HG03108 (cell line): ENCODE measurements around the gene EFNA5.

Experiments used
- ATAC-seq: cut with Tn5 transposase; IDR thresholded peaks from one replicate; pipeline ENCODE4 v1.9.1; 2021; ENCODE audit warnings: moderate library complexity; ENCODE audit not compliant: unreplicated experiment

EFNA5 gene

GRCh38 chr5:107646418-107646817 is 24.3 kb downstream of the EFNA5 start:
- ATAC-seq: no peak

- no peak for ATAC-seq
These were observed 30.2 kb downstream of the EFNA5 start for GRCh38 chr5:107640568-107640967.

DNA sequence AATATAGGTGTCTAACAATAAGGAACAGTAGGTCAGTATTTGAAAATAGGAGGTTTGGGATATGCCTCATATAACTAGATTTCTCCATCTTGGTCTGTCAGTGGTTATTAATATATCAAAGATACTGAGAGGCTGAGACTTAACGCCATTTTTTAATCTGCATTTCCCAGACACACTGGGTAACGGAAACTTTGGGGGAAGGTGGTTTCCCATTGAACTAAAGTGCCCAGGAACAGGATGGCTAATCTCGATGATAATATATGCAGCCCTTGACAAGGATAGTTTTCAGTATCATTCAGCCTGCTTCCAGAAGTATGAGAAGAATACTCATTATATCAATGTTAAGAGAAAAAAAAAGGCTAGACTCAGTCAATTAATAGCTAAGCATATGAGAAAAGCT is 30.7 kb downstream of the EFNA5 start:
- ATAC-seq: no peak

DNA sequence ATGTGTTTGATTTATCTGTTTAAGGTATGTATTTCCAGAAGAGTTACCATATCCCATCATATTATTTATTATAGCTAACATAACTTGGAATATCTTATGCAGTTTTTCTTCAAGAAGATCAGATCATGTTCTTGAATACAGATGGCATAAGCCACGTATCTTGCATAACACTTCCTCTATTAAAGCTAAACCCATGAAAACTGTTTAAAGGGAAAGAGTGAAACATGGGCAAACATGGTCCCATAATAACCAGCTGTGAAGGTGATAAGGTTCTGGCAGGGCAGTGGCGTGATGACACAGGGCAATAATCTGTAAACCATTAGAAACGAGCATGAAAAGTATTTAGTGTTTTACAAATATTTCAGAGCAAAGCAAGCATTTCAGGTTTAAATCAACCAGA is 34.2 kb downstream of the EFNA5 start:
- no peak for ATAC-seq

DNA sequence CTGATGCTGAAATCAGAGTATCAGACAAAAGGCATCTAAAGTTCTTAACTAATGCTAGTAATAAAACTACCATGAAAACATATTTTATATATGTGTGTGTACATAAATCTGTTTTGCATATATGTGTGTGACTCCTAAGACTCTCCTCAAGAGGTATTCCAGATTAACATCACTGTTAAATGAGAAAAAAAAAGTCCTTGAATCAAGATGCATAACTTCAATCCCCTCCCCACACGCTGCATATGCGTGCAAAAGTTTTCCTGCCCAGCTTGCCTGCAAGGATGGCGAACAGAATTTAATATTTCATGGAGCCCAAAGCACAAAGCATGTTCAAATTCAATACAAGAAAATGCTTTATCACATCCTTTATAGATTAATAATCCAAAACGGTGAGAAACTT is 34.7 kb downstream of the EFNA5 start:
- ATAC-seq: no peak

DNA sequence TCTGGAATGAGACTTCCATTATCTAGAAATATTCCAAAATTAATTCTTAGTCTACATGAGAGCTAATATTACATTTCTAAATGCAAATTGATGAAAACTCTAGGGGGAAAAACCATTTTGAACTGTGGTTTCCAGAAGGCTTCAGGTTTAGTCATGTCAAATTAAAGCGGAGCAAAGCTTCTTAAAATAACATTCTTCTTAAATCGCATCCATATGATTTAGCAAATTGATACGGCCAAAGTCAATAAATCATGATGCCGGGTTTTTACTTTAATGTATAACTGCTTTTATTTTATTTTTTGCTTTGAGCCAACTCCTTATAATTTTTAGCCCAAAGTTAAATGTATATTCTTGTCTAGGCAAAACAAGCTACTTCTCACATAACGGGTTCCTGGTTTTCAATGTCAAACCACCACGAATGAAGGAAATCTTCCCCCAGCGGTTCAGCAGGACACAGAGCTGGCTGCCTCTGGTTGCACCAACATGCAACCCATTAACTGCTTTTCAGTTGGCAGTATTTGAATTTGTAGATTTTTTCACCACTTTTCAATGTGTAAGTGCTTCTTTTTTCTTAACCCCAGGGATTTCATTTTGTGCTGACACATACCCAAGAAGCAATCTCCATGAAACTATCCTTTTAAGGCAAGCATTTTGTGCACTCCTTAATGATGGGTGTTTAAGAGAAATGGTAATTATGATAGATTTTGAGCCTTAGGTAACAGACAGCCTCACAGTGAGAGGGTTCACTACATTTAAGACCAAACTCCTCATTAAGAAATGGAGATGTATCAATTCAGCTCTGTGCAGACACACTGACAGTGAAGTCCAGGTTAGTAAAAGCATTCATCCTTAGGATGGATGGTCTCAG is 35.5 kb downstream of the EFNA5 start:
- ATAC-seq: no peak

DNA sequence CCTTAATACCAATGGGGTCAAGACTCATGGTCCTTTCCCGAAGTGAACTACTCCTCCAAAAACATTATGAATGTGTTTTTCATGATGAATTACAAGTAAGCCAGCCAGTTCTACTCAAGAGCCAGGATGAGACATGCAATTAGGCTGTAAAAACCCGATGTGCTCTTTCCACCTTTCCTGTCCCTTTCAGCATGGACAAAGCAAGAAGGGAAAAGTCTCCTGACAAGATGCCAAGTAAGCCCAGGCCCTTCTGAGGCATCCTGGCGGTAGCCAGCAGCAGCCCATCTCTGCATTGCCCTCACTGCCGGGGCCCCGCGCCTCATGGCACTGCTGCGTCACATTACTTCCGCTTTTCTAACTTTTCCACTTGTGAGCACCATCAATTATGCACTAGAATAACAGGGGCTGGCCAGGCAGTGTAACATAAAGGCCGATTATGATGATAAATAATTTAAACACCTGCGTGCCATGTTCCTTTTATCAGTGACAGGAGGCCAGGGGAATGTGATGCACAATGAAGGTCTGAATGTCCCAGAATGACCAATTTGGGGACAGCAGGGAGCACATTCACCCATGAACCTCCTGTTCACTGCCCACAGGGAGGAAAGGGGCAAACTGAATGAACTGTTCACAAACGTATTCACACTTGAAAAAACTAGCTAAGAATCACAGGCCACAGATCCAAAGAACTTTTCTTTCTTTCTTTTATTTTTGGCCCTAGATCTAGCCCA is 37.4 kb downstream of the EFNA5 start:
- ATAC-seq: no peak

DNA sequence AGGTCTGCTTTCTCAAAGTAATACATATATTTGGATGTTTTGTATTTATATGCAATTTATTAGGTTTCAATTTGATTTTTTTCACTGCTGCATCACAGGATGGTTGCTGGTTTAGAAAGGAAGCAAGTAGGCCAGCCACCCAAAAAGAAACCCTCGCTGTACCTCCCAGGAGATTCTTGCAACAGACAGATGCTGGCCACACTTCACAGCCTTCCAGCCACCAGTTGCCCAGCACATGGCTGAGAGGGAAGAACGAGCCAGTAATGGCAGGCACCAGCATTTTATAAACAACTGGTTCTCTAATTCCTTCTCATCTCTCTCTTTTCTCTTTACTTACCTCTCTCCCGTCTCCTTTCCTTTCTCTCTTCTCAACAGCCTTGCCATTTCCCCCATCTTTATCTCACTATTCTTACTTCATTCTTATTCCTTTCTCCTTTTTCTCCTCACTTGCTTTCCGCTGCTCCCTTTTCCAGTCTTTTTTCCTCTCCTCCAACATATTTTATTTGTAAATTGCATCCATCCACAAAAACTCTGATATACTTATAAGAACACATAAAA is 38.9 kb downstream of the EFNA5 start:
- ATAC-seq: no peak

- ATAC-seq: no peak
These were observed 40.6 kb downstream of the EFNA5 start for GRCh38 chr5:107630184-107630583.

- ATAC-seq: no peak
These were observed 46.5 kb downstream of the EFNA5 start for GRCh38 chr5:107624235-107624634.

DNA sequence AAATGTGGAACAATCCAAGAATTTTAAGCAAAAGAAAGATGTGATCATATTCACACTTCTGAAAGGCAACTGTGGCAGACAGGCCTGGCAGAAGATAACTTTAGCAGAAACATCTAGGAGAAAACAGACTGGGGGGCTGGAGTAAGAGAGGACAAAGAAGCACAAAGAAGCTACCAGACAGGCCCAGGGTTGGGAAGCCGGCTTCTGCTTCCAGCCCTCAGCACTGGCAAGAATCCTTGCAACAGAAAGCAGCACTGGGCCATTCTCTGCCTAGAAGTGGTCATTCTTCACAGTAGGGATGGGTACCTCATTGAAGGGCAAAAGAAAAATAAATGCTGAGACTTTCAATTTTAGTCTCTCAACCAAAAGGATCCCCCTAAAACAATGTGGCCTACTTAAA is 49.6 kb downstream of the EFNA5 start:
- no peak for ATAC-seq

DNA sequence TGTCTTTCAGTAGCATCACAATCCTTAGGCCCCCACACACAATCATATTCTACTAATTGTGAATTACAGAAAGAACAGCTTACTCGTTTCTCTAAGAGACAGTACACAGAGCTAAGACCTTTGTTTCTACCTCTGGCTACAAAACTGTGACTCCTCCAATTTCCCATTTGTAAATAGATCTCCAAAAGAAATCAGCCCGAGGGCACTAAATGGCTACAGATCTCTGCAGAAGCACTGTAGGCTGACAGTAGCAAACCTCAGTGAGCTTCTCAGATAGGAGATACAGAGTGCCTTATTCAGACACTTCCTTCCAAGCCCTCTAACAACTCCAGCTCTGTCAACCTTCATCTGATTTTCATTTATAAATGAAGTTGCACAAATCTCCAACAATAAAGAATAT is 51.0 kb downstream of the EFNA5 start:
- no peak for ATAC-seq

GRCh38 chr5:107618242-107618641 is 52.5 kb downstream of the EFNA5 start:
- no peak for ATAC-seq

- ATAC-seq: no peak
These were observed 53.7 kb downstream of the EFNA5 start for GRCh38 chr5:107617052-107617451.

- ATAC-seq: no peak
These were observed 54.5 kb downstream of the EFNA5 start for GRCh38 chr5:107616213-107616612.

DNA sequence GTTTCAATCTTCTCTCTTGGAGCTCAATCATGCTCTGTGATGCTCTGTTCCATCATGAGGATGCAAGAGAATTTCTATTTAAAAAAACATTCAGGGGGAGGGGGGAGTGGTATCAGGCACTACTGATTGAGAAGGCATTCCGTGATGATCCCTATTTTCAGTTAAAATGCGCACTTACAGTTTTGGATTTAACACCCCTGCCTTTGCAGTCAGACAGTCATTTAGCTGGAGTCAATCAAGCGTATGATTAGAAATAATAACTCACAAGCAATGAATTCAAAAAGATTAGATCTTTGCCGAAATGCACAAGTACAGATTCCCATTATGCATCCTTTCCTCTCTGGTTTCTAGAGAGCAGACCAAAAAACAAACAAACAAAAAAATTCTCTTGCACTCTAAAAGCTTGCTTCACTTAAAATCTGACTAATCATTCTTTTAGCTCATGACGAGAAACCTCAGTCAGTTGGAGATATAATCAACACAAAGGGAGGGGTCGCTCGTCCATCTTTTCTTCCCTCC is 55.4 kb downstream of the EFNA5 start:
- no peak for ATAC-seq

DNA sequence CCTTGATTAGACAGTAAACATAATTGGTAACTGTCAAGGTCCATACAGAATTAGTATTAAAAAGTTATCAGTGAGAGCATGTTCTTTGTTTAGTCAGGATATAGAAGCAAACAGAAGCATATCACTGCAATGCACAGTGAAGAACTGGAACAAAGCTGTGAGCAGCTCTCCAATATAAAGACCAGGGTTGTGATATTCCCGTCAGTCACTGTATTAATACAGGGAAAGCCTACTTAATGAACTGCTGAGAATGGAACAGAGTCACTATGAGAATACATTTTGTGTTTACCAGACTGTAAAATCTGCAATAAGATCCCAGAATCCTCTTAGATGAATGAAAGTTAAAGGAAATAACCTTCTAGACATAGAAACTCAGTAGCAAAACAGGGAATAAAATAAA is 58.2 kb downstream of the EFNA5 start:
- no peak for ATAC-seq

- ATAC-seq: no peak
These were observed 59.9 kb downstream of the EFNA5 start for GRCh38 chr5:107610798-107611197.

DNA sequence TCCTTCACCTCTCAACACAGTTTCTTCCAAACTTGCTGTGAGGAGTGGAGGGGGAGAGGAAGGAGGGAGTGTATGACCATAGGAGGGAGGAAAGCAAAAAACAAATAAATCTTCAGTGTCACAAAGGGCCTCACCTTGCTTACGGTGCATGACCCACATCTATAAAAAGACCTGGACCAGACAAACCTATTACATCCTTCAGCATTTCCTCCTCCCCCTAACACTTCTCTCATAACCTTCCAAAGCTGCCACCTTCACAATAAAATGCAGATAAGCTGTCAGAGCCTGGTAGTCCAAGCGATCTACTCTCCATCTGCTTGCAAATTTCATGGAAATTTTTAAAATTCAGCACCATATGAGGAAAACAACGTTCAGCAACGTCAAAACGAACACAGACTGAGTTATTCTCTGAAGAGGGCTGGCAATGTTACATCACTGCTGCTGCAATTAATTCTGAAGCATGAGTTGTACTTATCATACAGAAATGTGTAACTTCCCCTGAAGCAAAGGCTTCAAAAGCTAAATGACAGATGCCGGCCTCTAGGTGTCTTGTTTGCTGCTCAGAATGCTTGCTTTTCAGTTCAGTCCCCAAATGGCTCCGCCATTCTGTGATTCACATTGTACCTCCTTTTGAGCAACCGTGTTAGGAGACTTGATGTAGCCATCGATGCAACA is 62.9 kb downstream of the EFNA5 start:
- ATAC-seq: no peak

- no peak for ATAC-seq
These were observed 63.5 kb downstream of the EFNA5 start for GRCh38 chr5:107607196-107607595.

DNA sequence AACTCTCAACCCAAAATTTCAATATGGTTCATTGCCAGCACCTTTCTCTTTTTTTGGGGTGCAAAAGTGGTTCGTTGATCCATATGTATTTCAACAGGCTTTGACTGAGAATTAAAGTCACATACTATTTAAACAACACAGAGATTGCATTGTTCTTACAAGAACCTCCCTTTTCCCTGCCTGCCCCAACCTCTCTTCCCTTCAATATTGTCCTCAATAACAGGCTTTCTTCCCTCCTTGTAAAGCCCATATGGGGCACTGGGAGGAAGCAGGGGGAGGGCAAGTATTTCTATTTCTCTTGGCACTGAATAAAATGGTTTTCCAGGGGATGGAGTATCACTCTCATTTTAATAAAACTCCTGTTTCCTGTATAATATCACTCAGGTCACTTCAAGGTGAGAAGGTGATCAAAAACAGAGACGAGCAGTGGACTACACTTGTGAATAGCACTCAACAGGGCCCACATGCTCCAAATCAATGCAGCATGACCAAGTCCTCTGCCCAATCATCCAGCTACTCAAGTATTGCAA is 65.1 kb downstream of the EFNA5 start:
- no peak for ATAC-seq
